Hepatocyte (in vitro differentiated cells): ENCODE results near the gene SHMT2.

Experiments
- EZH2 ChIP-seq: fragments of 200-600 bp; sonication (generic); IDR thresholded peaks from 2 replicates; pipeline ENCODE4 v1.6.1; 2016; ENCODE audit warnings: antibody characterized with exemption, mild to moderate bottlenecking, borderline replicate concordance
- TF ChIP-seq, protein P1 (sequence below): fragments of 200-600 bp; sonication (generic); IDR thresholded peaks from 2 replicates; pipeline ENCODE4 v1.5.1; 2016; ENCODE audit warnings: antibody characterized with exemption, mild to moderate bottlenecking; ENCODE audit not compliant: poor library complexity

DNA sequence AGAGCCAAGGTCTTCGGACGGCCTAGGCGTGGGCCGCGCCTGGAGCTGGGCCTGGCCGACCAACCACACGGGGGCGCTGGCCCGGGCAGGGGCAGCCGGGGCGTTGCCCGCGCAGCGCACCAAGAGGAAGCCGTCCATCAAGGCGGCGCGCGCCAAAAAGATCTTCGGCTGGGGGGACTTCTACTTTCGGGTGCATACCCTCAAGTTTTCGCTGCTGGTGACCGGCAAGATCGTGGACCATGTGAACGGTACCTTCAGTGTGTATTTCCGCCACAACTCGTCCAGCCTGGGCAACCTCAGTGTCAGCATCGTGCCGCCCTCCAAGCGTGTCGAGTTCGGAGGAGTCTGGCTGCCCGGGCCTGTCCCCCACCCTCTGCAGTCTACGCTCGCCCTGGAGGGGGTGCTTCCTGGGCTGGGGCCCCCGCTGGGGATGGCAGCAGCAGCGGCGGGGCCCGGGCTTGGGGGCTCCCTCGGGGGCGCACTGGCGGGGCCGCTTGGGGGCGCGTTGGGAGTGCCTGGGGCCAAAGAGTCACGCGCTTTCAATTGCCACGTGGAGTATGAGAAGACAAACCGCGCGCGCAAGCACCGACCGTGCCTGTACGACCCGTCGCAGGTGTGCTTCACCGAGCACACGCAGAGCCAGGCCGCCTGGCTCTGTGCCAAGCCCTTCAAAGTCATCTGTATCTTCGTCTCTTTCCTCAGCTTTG, 4.4 kb upstream of the SHMT2 start:
- TF ChIP-seq, protein P1, sequence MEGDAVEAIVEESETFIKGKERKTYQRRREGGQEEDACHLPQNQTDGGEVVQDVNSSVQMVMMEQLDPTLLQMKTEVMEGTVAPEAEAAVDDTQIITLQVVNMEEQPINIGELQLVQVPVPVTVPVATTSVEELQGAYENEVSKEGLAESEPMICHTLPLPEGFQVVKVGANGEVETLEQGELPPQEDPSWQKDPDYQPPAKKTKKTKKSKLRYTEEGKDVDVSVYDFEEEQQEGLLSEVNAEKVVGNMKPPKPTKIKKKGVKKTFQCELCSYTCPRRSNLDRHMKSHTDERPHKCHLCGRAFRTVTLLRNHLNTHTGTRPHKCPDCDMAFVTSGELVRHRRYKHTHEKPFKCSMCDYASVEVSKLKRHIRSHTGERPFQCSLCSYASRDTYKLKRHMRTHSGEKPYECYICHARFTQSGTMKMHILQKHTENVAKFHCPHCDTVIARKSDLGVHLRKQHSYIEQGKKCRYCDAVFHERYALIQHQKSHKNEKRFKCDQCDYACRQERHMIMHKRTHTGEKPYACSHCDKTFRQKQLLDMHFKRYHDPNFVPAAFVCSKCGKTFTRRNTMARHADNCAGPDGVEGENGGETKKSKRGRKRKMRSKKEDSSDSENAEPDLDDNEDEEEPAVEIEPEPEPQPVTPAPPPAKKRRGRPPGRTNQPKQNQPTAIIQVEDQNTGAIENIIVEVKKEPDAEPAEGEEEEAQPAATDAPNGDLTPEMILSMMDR = peak; percentile 49
- TF ChIP-seq EZH2 = no peak
